Posterior cingulate gyrus (tissue), 11 donors: Measurements from ENCODE around the gene SLCO4A1.
A peak's percentile ranks its signal among the peaks of the same experiment; 100 is the strongest.

Source experiments
- DNase-seq, 10 donors: peaks; one replicate each; pipeline versions ENCODE4 v3.0.0 to v3.0.0-alpha.2; 2020 to 2021; ENCODE audit warnings: mixed read lengths in 3 of 10
- intact Hi-C: fragments of 100-400 bp; cut with DNase I; formaldehyde crosslinking; loops from one replicate; pipeline ENCODE4 v1.15.1; 2023

SLCO4A1 gene

DNA sequence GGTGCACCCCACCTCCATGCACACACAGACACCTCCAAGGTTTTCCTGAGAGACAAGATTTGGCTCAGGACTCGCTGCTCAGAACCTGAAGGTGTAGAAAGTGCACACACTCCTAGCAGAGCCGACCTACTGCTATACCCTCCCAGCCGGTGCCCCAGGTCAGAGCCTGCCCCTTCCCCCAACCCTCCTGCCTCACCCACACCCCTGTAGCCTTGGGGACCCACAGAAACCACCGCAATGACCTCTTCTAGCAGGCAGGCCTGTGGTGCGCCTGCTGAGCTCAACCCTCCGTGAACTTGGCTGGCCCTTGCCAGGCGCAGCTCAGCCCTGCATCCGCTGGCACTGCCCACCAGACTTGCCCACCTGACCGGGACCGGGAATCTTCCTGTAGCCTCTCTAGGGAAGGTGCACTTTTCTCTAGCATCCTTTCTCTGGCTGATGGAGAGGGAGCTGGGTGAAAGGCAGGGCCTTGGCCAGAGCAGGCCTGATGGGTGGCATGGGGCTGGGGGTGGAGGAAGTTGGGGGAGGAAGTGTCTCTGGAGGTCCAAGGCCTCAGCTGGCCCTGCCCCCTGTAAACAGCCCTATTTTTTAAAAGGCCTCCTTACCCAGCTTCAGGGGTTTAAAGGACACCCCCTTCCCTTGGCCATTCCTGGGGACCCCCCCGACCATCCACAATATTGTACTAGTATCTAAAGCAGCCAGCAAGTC is 36.9 kb upstream of the SLCO4A1 start:
- DNase-seq, result peak in 2 of 10 donors; percentile 62 to 77
- intact Hi-C loops, result no loop called here

DNA sequence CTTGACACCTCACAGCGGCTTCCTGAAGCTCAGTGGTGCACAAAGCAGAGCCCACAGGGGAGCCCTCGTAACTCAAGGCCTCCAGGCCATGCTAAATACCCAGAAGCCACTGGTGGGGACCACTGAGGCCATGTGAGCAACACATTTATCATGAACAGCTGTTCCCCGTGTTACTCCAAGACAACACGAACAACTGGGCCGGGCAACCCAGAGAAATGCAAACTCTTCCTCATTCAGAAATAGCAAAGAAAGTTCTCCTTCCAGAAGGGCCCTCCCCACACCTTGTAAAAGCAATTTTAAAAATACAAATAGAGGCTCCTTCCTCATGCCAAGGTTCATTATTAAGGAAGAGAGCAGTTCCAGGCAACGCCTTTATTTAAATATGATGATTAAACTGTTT is 36.3 kb upstream of the SLCO4A1 start:
- intact Hi-C loops, result no loop called here
- DNase-seq, result peak in 1 of 10 donors; percentile 42

DNA sequence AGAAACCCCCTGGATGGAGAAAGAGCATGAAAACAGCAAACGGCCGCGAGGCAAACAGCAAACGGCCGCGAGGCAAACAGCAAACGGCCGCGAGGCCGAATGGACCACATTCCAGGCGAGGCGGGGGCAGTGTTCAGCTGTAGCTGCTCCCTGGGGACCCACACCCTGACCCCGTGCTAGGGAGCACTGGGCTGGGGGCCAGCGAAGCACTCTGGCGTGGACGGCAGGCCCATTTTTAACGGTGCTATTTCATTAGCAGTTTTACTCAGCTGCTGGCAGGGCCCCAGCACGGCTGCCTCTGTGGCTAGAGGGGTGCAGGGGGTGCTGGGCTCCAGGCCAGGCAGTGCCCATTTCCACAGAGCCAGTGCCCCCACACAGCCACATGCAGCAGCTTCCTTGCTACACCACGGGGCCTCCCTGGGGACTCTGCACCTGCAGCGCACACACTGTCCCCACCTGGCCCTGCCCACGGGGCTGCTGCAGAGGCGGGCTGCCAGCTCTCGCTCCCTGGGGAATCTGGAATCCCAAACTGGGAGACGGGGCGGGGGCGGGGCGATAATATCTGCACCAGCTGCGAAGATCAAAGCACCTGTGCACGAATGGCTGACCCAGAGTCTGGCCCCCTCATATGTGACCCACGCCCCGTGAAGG is 35.6 kb upstream of the SLCO4A1 start:
- peak in 2 of 10 donors; percentile 80 to 85 for DNase-seq
- intact Hi-C loops, result no loop called here

DNA sequence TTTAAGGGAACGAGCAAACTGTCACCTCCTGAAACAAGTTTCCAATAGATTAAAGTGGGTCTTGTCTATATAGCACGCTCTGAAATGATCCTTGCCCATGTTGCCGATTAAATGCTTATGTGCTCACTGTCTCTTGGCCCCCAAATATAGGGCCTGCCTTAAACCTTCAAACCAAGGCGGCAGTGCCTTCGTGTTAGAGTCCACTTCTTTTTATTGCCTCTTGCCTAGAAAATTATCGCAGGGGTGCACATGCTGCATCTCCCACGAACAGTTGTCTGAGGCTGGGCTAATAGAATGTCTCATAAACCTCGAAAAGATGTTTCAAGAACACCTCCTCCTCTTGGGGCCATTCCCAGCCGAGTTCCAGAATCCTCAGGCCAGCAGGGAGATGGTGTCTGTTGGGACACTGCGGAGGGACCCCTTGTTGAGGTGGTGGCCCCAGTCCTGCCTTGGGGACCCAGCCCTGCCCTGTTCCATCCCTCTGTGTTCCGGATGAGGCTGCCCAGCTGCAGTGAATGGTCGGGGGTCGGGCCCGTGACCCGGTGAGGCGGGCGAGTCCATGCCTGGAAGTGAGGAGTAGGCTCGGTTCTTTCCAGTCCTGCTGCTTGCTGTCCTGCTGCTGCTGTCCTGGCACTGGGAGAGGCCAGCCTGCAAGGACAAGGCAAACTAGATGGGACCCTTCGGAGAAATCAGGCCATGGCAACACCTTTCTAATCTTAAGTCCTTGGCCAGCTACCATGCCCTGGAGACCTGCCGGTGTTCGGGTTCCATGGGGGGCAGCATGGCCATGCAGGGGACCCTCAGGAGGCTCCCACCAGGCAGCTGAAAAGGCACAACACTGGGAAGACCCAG is 34.7 kb upstream of the SLCO4A1 start:
- peak in 2 of 10 donors; percentile 53 to 79 for DNase-seq
- intact Hi-C loops, result no loop called here

DNA sequence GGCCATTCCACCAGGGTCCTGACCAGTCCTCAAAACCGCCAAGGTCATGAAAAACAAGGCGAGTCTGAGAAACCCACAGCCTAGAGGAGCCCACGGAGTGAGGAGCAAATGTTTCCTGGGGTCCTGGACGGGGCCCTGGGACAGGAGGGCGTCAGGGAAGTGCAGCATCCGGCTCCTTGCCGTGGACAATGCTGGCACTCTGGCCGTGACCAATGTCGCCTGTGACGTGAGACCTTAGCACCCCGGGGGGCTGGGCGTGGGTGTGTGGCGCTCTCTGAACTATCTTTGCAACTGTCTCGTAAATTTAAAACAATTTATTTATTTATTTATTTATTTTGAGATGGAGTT is 34.1 kb upstream of the SLCO4A1 start:
- intact Hi-C loops, result no loop called here
- peak in 2 of 10 donors; percentile 40 to 74 for DNase-seq

DNA sequence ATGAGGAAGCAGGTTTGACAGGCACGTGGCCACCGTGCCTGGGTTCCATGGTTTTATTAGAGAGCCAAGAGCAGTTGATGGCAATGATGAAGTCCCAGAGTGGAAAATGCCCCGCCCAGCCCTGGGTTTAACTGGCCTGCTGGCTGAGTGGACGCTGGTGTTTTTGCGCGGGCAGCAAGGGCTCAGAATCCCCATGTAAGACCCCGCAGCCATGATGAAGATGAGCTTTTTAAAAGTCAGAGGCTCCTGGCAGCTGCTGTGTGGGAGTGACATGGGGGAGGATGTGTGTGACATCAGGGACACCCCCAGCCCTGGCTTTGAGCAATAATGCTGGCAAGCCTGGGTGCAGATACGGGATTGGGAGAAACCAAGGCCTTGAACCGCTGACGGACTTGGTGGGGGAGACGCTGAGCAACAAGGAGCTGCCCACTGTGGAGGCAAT is 33.0 kb upstream of the SLCO4A1 start:
- peak in 2 of 10 donors; percentile 52 to 65 for DNase-seq
- intact Hi-C loops, result no loop called here

DNA sequence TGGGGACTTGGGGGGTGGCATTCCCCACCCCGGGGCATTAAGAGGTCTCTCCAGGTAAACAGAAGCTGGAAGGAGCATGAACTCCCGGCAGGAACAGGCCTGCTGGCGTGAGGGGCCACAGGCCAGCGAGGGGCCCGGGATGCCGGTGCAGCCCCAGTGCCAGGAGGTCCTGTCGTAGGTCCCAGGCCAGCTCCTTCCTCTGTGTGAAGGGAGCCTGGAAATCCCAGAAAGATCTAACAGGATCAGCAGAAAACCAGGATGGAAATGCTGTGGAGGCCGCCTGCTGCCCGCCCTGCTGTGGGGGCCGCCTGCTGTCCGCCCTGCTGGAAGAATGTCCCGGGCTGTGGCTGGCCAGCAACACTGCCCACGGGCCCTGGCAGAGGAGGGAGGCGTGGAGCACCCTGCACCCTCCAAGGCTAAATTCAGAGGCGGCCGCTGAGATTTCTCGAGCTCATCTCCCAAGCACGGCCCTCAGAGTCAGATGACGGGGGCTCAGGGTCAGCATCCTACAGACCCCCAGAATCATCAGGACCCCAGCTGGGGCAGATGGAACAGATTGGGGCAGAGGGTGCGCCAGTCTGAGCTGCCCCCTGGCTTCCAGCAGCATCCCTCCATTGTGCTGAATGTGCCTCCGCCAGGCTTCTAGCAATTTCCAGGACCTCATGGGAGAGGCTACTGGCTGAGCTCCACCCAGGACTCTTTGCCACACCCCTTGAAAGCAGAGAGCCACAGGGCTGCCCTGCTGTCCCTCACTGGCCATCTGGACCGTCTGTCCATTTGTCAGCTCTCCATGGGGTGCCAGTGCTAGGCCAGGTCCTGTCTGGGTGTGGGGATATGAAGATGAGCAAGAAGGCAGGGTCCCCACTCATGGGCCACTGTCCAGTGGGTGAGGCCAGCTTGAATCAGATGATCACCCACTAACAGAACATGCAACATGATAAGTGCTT is 32.2 kb upstream of the SLCO4A1 start:
- peak in 2 of 10 donors; percentile 72 to 82 for DNase-seq
- intact Hi-C loops, result no loop called here

DNA sequence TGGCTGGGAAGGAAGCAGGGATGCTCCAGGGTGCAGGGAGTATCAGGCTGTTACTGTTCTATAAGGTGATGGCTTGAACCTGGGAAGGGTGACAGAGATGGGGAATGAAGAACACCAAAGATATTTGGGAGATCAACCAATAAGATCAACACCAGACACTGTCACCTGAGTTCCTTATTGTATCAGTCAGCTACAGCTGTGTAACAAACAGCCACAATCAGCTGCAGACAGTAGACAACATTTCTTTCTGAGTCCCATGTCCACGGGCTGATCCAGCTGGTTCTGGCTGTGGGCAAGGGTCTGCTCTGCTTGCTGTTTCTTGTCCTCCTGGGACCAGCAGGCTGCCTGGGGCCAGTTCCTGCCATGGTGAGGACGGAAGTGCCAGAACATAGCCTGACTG is 31.3 kb upstream of the SLCO4A1 start:
- peak in 1 of 10 donors; percentile 33 for DNase-seq
- intact Hi-C loops, result no loop called here

DNA sequence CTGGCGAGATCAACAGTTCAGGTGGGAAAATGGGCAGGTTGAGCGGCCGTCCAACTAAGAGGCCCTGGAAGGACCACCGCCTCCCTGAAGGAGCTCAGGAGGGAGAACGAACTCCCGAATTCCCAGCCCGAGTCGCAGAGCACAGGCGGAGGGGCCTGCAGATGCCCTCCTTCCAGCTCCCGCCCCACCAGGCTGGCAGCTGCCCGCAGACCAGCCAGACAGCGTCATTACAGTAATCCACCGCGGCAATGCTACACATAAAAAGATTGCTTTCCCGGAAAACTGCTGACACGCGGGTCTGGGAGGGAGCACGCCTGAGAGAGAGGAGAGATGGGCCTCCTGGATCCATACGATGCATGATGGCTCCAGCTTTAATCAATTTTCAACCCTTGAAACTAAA is 30.5 kb upstream of the SLCO4A1 start:
- peak in 2 of 10 donors; percentile 79 for DNase-seq
- intact Hi-C loops, result no loop called here

DNA sequence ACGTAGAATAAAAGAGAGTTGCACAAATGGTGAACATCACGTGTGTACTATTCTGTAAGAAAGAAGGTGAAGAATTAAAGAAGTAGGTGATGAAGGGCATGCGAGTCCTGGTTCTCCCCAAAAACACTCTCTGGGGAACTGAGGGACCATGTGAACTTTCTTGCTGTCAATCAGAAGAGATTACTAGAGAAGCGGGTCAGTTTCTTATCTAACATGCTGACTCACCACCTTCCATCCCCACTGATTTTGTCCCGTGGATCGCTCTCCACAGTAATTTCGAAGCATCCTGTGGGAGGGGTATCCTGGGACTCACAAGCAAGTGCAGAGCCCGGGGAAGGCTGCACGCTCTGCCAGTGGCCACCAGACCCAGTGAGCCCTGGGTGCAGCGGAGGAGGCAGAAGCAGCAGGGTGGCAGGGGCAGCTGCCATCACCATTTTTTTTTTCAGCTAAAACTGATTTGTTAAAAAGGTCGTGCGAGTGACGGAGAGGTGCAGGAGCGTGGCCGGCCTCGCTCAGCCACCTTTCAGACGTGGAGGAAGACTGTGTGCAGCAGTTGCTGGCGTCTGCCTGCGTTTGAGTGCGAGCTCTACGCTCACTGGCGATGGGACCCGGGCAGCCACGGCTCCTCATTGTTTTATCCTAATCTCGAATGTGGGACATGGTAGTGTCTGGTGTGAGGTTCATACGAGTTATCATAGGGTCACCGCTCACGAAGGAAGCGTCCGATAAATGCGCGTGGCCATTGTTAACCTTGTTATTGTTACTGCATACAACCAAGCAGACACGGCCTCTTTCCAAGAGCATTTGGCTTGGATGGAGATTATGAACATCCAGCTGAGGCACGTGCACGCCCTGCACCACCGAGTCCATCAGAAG is 28.0 kb upstream of the SLCO4A1 start:
- intact Hi-C loops, result no loop called here
- peak in 2 of 10 donors; percentile 61 to 68 for DNase-seq

DNA sequence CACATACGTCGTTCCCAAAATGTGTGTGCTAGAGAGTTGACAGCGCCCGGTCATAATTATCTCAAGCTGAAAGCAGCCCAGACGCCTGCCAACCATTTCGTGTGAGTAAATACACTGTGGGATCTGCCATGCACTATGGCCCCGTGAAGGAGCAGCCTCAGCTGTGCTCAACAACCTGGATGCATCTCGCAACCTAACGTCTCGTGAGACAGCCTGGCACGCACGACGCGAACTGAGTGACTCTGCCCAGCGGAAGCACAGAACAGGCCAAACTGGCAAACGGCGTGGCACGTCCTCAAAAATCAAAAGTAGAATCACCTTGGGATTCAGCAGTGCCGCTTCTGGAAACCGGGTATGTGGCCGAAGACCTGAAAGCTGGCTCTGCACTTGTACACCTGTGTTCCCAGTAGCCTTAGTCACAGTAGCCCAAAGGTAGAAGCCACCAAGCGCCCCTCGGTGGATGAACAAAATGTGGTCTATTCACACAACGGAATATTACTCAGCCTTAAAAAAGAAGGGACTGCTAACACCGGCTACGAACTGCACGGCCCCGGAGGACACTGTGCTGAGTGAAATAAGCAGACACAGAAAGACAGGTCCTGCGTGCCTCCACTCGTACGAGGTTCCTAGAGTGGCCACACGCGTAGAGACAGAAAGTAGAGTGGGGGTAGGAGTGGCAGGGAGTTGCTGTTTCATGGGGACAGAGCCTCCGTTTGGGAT is 27.2 kb upstream of the SLCO4A1 start:
- peak in 2 of 10 donors; percentile 26 to 71 for DNase-seq
- intact Hi-C loops, result loop anchor here (5.0 kb wide), 1 partner anchor 203 kb away; no protein-coding TSS in a partner anchor

DNA sequence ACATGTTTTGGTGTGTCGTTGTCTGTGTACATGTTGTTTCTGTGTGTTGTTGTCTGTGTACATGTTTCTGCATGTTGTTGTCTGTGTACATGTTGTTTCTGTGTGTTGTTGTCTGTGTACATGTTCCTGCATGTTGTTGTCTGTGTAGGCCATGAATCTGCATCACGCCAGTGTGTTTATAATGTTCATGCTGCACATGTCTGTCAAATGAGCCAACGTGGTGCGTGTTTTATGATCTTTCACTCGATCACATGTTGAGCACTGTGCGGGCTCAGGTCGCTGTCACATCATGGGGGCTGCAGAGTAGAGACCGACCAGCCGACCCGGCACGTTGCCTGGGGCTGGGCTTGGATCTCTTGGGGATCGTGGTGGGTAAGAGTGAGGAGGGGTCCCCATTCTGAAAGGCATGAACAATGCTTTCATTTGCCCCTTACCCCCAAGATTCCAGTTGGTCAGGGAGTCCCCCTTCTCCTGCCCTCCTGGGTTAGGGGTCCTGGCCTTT is 26.5 kb upstream of the SLCO4A1 start:
- intact Hi-C loops, result loop anchor here (2.0 to 5.0 kb wide), 2 partner anchors 115 to 204 kb away; no protein-coding TSS in a partner anchor

DNA sequence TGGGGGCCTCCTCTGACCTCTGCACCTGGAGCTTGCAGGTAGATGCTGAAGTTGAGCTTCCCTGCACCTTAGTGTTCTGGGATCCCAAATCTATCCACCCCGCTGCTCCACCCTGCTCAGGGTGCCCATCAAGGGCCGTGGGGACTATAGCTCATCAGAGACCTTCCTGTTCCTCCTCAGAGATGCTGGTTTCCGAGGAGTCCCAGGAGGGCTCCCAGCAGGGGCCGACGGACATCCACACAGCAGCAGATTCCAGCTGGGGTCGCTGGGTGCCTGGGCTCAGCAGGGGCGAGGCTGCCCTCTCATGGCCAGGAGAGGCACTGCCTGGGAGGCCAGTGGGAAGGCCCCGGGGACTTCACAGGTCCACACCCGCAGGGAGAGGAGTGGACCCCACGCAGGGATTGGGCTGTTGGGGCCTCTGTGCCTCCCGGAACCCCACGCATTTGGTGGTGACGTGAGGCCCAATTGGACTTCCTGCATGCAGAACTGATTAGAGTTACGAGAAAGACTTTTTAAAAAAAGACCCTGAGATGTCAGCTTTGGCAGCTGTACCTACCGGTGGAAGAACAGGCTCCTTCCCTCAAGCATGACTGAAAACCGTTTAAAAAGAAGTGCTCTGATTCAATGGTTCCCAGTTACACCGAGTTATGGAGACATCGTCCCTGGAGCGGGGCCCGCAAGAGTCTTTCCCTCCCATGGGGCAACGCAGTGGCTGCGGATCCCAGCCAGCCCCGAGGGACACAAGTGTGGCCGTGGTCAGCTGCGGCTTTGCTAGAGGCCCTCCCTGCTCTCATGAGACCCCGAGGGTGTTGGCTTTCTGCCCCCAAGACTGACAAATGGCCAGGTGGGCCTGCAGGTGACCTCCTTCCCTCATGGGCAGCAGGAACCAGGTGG is 25.3 kb upstream of the SLCO4A1 start:
- intact Hi-C loops, result loop anchor here (2.0 to 5.0 kb wide), 2 partner anchors 116 to 205 kb away; no protein-coding TSS in a partner anchor
- DNase-seq, result peak; percentile 44 to 97 (median 73)

More for the DNA sequence above, 26.5 kb upstream of the SLCO4A1 start:
- DNase-seq, result peak in 2 of 10 donors; percentile 49 to 51

DNA sequence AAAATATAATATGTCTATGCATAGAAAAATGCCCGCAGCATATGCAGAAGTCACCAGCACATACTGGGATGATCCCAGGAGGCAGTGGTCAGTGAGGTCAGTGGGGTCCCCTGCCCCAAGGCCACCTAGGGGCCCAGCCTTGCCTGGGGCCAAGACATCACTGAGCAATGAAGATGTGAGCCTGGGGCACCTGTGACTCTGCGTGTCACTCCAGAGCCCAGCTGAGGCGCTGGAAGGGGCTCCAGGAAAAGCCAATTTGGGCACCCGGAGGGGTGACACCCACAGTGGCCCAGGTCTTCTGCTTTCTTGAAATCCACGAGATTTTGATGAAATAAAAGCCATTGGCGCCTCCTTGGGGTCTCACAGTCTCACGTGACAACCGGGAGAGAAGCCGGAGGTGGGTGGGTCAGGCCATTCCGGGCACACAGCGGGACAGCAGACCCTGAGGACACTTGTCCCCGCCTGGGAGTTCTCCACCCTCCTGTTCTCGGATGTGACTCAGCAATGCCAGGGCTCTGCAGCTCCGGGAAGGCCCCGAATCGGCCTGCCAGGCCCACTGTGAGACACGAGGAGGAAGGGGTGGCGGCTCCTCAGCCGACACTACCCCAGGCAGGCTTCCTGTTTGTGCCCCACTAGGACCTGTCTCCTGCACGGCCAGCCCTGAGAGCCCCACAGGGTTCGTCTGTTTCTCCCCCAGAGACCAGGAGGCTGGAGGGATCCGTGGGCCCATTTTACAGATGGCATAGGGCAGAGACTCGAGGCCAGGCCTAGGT is 24.4 kb upstream of the SLCO4A1 start:
- intact Hi-C loops, result loop anchor here (2.0 to 5.0 kb wide), 2 partner anchors 117 to 206 kb away; no protein-coding TSS in a partner anchor
- DNase-seq, result peak in 3 of 10 donors; percentile 63 to 86 (median 80)

DNA sequence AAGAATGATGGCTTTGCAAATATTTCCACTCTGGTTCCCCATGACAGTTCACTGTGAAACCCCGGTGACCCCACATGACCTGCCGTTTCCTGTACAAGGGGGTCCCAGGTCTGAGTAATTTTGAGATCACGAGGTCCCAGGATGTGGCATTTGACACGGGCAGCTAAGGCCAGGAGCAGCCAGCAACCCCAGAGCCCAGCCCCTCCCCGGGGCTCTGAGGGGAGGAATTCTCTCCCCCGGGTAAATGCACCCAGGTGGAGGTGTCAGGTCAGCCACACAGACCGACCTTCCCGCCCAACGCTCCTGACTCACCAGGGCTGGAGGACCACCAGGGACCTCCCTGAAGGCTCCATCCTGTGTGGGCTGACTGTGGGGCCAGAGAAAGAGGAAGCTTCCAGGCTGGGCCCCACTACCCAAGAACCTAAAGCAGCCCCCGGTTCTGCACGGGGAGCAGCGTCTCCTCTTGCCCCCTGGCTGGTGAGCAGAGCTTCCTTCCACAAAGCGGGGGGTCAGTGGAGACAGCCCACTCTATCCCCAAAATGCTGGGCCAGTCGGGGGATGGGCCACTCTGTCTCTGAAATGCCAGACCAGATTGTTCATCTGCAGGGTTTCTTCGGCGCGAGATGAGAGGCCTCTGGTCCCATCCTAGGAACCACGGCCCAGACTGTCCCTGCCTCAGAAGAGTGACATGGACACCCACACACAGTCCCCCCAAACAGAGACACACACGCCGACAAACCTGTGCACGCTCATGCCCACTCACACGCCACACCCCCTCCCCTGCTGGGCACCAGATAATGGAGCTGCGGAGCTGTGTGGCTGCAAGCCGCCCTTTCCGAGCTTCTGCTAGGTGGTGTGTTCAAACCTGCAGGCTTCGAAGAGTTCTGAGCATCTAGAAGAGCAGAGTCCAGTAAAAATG is 23.4 kb upstream of the SLCO4A1 start:
- DNase-seq, result peak in 2 of 10 donors; percentile 55 to 74
- intact Hi-C loops, result loop anchor here (5.0 kb wide), 1 partner anchor 207 kb away; no protein-coding TSS in a partner anchor
